ENCODE measurements around the gene NTNG1.
A peak's percentile ranks its signal among the peaks of the same experiment; 100 is the strongest.

Gene NTNG1

DNA sequence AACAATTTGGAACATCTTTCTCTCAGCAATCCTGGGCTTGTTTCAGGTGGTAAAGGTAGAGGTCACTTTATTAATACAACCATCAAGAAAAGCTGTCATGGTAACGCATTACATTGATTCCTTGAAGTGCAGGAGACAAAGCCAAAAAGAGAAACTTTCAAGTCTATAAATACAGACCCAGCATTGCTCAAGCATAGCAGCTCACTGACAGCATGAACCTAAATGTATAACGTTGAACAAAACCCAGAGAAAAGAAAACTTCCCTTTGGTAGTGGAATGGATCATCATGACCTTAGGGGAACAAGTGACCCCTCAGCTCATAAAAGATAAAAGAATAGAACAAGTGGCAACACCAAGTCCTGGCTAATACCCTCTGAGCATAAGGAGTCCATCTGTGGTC is 332.2 kb downstream of the NTNG1 start:
- DNase-seq, result no peak

DNA sequence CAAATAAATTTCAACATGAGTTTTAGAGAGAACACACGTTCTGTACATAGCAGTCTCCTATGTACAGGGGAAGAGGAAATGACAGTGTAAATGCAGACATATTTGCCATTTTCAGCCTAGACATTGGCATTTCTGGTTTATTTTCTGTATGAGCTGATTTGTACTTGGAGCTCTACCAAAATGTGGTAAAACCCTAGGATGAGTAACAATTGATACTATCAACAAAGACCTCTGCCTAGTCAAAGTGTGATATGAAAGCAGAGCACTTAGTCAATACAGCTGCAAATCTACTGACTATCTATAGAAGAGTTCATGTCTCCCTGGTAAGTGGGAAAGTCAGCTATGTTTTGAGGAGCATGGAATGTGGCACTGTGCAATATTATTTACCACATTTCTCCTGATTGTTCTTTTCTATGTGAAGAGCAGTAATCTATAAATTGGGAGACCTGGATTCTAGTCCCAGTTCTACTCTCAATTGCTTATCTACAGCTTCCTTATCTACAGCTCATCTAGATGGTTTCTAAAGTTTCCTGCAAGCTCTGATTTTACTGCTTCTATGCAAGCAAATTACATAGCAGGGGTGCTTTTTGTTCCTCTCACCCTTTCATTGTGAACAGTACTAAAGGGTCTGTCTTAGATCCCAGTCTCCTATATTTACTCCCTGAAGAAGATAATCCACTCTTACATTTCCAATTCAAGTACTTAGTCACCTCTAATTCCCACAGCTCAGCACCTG is 334.2 kb downstream of the NTNG1 start:
- no peak for DNase-seq

DNA sequence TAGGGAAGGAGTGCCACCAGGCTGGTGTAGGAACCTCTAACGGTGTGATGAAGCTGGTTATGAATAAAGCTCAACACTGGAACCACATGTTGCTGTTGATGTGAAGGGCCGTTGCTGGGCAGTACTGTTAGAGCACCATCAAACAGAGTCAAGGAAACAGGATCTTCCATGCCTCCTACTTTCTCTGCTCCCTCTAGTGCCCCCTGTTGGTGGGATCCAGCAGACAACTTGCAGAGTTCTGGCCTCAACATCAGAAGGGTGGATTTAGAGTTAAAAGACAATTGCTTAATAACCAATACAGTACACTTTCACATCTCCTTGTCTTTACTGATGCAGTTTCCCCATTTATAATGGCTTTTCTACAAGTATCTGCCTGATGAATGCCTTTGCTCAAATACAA is 336.4 kb downstream of the NTNG1 start:
- DNase-seq, result peak; percentile 4 to 23

DNA sequence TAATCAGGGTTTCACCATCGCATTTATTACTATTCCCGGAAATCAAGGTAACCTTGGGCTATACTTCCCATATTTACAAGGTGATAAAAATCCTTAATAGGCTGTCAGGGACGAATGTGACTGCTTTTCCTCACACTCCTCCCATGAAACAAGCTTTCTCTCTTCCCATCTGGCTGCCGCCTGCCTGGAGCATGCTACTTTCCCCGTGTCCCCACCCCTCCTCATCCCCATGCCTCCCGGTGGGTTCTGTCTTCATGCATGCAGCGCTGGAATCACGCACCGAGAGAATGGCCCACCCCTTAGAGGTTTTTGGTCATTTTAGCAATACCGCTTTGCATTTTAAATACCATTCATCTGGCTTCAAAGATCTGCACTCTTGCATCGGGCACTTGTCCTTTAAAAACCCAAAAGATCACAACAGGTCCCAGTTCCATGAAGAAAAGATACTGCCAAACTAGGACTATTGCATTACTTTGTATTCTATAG is 339.1 kb downstream of the NTNG1 start:
- DNase-seq, result no peak

DNA sequence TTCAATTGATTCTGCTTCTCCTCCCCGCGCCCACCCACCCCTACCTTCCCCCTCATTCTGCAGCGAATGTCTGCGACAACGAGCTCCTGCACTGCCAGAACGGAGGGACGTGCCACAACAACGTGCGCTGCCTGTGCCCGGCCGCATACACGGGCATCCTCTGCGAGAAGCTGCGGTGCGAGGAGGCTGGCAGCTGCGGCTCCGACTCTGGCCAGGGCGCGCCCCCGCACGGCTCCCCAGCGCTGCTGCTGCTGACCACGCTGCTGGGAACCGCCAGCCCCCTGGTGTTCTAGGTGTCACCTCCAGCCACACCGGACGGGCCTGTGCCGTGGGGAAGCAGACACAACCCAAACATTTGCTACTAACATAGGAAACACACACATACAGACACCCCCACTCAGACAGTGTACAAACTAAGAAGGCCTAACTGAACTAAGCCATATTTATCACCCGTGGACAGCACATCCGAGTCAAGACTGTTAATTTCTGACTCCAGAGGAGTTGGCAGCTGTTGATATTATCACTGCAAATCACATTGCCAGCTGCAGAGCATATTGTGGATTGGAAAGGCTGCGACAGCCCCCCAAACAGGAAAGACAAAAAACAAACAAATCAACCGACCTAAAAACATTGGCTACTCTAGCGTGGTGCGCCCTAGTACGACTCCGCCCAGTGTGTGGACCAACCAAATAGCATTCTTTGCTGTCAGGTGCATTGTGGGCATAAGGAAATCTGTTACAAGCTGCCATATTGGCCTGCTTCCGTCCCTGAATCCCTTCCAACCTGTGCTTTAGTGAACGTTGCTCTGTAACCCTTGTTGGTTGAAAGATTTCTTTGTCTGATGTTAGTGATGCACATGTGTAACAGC is 339.9 kb downstream of the NTNG1 start:
- DNase-seq, result no peak

DNA sequence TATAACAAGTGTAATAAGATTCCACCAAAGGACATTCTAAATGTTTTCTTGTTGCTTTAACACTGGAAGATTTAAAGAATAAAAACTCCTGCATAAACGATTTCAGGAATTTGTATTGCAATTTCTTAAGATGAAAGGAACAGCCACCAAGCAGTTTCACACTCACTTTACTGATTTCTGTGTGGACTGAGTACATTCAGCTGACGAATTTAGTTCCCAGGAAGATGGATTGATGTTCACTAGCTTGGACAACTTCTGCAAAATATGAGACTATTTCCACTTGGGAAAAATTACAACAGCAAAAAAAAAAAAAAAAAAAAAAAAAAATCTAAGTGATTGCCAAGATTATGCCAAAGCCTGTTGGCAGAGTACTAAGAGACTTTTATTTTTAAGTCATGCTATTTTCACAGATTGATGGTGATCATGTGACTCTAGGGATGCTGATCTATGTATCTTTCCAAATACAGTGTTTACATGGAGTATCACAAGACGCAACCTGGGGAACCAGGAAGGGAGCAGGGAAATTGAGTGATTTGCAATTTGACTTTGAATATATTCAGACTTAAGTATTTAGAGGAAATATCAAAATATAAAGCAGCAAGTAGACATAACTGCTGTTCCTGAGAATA is 341.0 kb downstream of the NTNG1 start:
- no peak for DNase-seq

DNA sequence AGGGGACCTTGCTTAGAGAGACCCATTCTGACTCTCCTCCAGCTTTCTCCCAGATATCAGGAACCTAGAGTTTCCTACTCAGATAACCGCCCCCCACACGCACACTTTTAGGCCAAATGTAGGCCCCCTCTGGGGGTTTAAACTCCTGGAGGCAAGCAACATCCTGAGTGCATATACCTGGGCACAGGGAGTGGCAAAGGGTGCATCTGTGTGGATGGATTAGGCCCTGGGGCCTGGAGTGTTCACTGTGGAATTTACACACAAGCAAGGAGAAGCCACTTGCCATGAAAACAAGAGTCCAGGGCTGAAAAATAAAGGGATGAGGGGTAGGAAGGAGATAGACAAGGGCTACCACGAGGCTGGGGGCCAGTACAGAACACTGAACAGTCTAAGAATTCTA is 343.1 kb downstream of the NTNG1 start:
- DNase-seq, result no peak

DNA sequence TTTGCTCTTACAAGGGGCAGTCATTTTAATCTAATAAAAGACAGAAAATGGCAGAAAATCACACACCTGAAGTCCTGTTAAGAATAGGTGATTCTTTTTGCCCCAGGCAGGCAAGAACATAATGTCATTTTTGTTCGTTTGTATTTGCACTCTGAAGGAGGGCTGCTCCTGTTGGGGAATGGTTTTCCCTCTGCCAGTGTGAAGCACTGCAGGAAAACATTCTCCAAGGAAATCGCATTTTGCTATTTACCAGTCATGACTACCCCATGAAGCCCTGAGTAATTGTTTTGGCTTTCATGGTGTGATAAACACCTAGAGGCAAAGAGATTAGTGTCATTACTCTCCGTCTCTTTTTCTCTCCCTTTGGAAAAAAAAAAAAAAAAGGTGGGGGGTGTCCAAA is 345.5 kb downstream of the NTNG1 start:
- no peak for DNase-seq

DNA sequence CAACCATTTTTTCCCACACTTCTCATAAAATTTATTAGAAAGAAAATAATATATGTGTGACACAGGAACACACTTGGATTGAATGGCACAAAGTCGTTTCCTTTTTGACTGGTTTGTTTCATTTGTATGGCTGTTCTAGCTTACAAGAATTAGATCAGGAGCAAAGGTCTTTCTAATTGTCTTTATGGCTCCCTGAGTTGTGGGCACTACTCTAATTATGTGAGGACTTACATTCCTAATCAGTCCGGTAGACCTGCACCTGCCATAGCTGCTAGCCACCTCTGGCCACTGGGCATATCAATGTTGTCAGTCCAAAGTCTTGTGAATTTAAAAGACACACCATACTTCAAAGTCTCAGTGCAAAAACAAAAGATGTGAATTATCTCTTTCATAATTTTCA is 346.7 kb downstream of the NTNG1 start:
- no peak for DNase-seq

DNA sequence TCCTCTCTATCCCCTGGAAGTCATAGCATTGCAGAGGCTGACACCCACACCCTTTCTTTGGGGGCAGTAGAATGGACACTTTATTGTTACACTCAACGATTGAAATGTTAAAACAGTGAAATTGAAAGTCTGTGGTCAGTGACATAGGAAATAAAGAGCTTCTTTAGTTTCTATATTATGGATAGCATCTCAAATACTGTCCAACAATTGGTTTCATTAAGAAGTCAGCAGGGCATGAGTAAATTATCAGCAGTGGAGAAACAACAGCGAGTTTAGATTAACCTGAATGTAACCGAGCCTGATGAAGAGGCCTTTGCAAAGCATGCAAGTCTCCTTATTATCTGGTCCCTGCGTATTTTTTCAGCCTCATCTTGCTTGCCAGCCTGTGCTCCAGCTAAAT is 350.7 kb downstream of the NTNG1 start:
- DNase-seq, result no peak

DNA sequence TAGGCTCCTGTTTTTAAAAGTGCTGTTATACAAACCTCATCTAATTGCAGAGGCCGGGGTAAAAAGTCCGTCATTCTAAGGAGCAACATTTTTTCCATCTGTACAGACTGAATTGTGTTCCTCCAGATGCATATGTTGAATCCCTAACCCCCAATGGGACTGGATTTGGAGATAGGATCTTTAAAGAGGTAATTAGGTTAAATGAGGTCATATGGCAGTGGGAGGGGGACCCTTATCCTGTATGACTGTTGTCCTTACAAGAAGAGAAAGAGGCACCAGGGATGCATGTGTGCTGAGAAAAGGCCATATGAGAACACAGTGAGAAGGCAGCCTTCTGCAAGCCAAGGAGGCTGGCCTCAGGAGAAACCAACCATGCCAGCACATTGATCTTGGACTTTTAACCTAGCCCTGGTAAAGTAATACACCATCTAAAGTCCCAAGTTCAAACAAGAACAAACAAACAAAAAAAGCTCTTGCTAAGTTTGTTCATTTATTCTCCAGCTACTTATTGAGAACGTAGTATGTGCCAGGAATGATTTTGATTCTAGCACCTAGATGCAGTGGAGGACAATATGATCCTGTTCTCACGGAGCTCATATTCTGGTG is 352.4 kb downstream of the NTNG1 start:
- DNase-seq, result no peak

DNA sequence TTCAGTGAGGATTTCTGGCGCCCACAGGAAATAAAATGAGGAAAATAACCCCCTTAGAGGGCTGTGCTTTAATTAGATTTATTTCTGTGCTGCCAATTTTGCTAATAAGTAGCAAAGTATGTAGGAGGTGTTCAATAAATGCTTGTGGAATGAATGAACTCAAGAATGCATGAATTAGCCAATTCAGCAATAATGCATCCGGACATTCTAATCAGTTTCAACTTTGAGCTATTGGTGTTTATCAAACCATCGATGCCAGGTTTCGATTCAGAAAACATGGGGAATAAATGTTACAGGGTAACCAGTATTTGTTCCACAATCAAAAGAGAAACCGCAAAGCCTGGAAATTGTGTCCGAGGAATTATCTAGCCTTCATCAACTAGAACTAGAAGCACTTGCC is 353.2 kb downstream of the NTNG1 start:
- no peak for DNase-seq

DNA sequence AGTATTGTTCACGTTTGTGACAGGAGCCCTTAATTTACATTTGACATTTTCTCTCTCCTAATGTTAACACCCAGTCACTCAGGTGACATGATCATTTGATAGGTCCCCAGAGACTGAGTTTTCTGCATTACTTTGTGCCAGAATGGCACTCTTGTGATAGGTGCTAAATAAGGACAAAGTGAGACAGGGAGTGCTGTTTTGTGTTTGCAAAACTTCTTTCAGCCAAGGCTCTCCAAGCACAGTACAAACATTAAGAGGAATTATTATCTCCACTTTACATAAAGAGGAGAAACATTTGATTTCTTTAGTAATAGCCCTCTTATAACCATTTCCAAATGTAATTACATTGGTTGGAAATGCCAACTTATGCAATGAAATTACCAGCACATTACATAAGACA is 355.2 kb downstream of the NTNG1 start:
- DNase-seq, result no peak

DNA sequence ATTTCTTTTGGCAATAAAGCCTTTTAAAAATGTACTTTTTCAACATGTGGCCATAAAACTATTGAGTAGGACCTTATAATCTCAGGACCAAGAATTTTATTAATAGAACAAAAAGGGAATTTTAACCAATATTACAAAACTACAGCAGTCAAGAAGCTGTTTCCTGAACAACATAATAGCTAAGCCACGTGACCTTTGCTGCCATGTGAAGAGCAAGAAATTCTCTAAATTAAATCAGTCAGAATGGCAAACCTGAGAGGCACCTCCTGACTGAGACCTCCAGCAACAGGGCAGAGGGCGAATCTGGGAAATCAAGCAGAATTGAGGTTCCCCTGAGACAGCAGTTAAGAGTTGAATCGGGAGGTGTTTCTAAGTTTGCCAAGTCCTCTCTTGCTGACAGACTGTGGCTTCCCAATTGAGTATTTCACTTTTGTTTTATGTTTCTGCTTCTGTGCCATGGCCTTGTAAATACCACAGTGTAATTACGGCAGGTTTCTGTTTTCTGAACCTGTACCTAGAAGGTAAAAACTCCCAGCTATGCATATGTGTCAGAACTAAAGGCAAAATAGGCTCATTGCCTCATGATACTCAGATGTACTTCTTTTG is 358.4 kb downstream of the NTNG1 start:
- DNase-seq, result no peak

DNA sequence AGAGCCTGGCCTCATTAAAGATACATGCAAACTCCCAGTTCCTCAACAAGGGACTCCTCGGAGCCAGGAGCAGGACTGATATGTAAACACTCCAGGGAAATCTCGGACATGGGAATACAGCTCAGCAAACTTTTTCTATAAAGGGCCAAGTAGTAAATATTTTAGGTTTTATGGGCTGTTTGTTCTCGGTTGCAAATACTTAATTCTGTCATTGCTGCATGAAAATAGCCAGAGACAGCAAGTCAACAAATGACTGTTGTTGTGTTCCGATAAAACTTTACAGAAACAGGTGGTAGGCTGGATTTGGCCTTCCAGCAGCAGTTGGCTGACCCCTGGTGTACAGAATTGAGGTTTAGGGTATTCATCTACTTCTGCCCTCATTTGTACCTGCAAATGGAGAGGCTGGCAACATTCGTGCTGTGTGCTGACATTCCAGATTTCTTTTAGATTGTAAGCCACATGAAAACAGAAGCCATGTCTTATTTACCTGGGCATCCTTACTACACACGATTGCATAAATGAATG is 360.3 kb downstream of the NTNG1 start:
- no peak for DNase-seq

DNA sequence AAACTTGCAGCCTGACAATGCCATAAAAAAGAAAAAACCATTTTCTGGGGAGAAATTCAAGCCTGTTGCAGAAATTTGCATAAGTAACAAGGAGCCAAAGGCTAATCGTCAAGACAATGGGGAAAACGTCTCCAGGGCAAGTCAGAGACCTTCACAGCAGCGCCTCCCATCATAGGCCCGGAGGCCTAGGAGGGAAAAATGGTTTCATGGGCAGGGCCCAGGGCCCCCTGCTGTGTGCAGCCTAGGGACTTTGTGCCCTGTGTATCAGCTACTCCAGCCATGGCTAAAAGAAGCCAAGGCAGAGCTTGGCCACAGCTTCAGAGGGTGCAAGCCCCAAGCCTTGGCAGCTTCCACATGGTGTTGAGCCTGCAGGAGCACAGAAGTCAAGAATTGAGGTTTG is 369.5 kb downstream of the NTNG1 start:
- DNase-seq, result no peak

DNA sequence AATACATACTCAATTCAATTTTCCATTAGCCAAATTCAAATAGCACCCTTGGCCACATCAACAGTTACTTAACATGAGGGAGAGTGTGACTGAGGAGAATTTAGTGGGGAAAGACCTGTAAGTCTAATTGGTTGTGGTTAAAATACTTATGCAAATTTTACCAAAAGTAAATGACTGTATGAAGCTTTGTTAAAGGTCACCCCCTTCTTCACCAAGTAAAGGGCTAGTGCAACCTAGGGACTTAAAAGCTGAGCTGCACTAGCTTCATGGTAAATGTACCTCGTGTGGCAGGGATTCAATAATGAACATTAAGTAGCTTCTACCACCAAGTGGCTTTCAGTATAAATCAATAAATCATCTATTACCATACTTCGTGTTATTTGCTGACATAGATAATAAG is 372.0 kb downstream of the NTNG1 start:
- DNase-seq, result no peak

DNA sequence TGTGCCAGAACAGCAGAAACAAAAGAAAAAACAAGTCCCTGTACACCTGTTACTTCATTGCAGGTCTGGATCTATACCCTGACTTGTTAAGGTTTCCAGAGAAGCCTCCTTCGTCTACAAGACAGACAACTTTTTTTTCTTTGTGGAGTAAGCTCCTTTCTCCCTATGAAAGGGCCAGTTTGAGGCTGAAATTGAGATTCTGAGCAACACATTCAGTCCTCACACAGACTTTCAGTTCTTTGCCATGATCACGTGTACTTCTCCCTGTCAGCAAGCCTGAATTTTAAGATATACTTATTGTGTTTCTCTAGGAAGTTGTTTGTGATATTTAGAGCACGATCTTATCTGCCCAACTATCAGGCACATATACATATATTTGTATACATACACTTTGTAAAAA is 374.0 kb downstream of the NTNG1 start:
- no peak for DNase-seq

DNA sequence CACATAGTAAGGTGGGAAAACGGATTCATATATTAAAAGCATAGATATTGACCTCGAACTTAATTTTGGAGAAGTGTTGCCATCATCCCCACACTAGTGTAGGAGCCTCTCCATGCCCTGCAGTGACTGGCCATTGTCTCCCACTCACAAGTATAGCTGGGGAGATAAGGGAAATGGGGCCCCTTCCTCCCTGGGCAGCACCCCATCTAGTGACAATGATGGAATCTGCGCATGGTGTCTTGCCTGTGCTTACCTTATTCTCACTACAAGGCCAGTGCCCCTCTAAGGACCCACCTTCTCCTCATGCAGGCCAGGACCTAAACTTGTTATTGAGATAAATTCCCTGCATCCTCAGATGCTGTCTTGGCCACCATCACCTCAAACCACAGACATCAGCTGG is 374.9 kb downstream of the NTNG1 start:
- DNase-seq, result no peak

DNA sequence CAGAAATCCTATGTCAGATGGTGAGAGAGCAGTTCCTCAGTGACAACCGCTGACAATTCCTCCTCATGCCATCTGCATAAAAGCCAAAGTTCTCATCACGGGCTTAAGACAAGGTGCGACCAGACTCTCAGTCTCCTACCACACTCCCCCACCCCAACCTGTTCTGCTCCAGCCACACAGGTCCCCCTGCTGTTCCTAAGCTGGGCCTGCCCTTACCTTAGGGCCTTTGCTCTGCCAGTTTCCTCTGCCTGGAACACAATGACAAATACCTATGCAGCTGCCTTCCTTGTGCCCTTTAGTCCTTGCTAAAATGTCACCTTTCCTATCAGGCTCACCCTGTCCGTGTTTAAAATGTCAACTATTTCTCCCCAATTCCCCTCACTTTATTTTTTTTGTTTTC is 382.2 kb downstream of the NTNG1 start:
- no peak for DNase-seq

DNA sequence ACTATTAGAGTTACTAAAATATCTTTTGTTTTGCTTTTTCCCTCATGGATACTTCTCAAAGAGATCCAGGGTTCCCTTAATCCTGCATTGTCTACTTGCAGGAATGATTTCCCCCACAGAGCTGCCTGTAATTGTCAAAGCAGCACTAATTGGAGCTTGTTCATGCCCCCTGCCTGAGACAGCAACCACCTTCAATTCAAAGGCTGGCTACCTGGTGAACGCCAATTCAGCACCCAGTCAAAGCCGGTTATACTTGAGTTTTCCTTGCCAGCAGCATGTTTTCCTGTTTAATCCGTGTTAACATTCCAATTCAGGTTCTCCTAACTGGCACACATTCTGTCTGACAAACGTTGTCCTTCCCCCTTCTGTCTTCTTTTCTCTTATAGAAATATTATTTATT is 382.9 kb downstream of the NTNG1 start:
- DNase-seq, result no peak

DNA sequence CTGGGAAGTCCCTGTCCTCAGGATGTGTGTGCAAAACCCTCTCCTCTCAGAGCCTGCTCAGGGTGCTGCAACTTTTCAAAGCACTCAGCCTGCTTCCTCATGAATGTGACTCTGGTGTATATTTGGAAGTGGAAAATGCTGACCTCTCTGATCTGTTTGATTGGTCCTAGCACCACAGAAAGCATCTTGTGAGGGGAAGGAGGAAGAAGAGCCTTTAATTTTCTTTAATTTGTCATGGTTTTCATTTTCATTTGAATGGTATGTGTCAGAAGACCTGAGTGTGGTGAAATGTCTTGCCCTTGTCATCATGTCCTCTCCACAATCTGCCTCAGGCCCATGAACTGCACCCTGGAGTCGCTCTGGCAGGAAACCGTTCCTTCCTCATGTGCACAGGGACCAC is 383.5 kb downstream of the NTNG1 start:
- no peak for DNase-seq

DNA sequence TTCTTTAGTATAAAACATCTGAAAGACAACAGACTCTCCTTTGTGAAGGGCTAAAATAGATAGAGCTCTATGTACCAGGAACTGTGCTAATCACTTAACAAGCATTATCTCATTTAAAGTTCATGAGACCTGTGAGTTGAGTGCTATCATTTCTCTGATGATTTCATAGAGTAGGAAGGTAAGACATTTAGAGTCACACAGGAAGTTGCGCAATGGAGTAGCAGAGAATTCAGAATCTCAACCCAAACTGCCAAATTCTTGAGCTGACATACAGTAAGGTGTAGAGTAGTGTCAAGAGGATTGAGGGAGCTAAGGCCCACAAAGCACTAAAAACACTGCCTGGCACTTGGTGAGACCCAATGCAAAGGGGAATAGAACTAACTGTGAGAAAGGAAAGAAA is 384.3 kb downstream of the NTNG1 start:
- DNase-seq, result no peak

All from activated CD4-positive, alpha-beta T cell treated with anti-CD3 and anti-CD28 coated beads, Interleukin-2, amount 50 U/mL, for 48 hours (primary cell).